Ammon's horn (tissue), 1 donor: ENCODE results near the gene OR10R2.

Experiments
- DNase-seq: peaks from one replicate; pipeline ENCODE4 v3.0.0-alpha.2; 2016; ENCODE audit warnings: low spot score

OR10R2 gene

GRCh38 chr1:158527190-158527815, 55.3 kb downstream of the OR10R2 start:
- peak; percentile 27 for DNase-seq
